ENCODE measurements around the gene UTRN.

Gene UTRN

DNA sequence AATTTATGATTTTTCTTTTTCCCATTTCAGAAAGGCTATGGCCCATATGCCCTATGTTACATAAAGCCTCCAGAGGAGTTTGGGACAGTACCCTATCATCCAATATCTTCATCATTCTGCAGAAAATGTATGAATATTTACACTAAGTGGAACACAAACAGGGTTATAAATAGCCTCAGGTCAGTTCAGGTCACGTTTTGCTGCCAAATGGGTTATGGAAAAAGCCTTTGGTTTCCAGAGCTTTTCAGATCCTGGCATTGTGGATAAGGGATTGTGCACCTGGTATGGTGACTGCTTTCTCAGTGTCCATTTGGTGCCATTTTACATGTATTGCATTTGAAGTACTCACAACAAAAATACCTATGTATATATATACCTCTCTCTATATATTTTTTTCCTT lies 29.4 kb downstream of the UTRN start:
- DNase-seq = no peak

DNA sequence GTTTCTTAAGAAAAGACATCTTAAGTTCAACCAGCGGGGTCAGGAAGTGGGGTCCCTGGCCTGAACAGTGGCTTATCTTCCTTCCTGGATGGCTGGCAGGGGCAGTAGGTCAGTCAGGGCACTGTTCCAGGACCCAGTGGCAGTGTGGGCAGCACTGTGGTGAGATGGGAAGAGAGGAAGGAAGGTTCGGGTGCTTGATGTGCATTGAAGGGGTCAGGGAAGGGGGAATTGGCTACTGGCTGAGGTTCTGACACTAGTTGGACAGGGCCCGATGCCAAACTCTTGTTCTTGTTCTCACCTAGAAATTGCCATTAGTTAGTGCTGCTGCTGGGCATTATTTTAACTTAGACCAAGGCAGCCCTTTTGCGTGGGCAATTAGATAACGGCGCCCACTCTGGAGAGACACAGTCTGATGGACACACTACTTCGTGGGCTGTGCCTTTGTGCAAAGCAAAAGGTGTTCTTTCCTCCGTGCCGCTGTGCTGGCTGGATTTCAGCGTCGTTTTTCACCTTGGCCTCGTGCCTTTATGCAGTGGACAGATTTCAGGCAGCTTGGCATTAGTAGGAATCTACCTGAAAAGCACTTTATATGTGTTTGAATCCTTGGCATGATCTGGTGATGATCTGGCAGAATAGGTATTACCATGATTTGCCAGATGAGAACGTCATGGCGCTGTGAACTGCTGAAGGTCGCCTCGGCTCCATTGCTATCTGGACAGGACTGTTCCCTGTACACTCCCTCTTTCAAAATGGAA lies 30.3 kb downstream of the UTRN start:
- DNase-seq = no peak

DNA sequence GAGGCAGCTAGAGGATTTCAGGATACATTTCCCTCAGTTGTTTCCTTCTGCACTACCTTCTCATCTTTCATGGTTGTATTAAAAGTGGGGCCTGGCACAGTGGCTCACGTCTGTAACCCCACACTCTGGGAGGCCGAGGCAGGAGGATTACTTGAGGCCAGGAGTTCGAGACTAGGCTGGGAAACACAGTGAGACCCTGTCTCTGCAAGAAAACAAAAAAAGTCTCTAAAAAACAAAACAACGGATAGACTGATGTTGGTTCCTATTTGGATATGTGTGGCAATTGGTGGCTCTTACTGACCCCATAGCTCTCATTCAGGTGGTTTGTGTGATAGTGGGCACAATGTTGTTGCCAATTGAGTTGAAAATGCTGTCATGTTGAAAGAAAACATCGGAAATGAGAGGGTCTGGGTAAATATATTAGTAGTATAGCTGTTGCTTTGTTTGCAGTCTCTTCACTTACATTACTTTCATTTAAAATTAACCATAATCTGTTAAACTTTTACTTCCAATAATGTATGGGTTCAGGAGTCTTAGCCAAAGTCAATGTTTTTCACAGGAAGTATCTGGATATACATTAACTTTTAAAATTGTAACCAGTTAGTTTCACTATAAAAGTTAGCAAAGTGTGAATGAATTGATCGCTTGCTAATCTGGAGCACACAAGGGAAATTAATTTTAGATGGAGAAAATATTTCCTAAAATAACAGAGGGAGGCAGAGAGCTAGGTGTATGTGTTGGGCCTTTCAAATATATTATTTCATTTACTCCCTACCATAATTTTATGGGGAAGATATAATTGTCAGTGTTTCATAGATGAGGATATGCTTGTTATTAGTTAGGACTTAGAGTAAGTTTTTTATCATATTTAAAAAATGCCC lies 31.1 kb downstream of the UTRN start:
- no peak for DNase-seq

GRCh38 chr6:144316862-144317195 lies 31.7 kb downstream of the UTRN start:
- DNase-seq = no peak

- no peak for DNase-seq
Observed at GRCh38 chr6:144317736-144318135, 32.6 kb downstream of the UTRN start.

GRCh38 chr6:144319211-144319610 lies 34.1 kb downstream of the UTRN start:
- DNase-seq = no peak

DNA sequence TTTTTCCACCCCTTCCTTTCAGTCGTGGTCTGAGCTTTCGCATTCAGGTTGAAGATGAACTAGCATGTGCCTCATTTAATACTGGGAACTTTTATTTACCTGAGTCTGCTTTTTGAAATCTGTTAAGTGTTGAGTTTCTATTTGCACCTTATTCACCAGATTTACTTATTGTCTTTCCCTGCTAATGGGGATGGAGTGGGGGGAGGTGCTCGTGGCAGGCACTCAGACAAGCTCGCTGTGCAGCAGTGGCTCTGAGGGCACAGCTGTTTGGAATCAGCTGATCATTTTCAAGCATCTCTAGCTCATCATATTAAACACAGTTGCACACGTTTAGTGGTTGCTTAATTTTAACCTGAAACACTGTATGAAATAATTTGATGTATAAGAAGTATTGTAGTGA lies 35.6 kb downstream of the UTRN start:
- no peak for DNase-seq

DNA sequence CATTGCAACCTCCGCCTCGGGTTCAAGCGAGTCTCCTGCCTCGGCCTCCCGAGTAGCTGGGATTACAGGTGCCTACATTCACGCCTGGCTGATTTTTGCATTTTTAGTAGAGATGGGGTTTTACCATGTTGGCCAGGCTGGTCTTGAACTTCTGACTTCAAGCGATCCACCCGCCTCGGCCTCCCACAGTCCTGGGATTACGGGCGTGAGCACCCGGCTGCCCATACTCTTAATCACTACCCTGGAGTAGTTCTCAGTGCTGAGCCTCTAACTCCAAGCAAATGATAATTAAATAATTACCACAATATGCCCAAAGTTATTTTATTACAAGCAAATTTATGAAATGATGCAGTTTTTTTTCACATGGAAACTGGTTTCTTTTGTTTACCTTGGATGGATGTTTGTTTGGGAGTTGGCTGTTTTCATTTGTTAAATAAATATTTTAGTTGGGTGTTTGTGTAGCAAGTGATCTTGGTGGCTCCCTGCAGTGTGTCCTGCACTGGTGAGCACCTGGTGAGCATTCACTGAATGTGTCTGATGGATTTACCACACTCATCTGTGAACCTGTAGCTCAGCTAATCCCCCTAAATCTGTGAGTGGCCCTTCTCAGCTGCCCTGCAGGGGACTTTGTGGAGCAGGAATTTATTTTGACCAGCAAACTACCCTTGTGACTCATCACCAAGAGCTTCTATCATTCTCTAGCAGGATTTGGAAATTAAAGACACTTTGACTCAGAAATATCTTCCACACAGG lies 36.9 kb downstream of the UTRN start:
- DNase-seq = no peak

GRCh38 chr6:144325232-144325631 lies 40.1 kb downstream of the UTRN start:
- no peak for DNase-seq

DNA sequence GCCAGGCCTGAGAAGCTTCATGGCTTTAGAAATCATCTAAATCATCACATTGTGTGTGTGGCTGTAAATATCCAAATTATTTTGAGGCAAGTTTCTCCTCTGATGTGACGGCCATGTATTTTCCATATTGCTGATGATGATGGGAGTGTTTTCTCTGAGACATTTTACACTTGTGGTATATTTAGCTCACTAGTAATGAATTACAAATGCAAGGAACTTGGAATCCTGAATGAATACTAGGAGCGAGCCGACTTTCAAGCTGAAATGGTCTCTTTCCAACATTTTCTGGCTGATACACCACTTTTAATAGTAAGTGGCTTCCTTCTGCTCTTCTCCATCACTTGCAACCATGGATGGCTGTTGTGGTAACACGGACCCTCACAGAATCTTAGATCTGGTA lies 41.3 kb downstream of the UTRN start:
- DNase-seq = no peak

DNA sequence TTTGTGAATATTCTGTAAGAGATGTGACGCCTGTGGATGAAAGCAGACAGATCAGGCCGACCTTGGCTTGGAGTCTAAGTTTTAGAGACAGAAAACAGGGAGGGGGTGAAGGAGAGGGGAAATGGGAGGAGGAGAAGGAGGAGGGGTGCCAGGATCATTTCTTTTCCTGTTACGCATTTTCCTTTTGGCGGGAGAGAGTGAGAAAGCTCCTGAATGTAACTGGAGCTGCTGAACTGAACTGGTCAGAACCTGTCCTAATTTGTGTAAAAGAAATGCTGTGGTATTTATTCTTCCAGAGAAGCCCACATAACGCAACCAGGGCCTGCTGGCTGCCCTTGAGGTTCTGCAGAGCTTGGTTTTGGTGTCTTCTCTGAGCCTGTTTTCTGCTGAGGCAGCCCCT lies 41.9 kb downstream of the UTRN start:
- DNase-seq = no peak

DNA sequence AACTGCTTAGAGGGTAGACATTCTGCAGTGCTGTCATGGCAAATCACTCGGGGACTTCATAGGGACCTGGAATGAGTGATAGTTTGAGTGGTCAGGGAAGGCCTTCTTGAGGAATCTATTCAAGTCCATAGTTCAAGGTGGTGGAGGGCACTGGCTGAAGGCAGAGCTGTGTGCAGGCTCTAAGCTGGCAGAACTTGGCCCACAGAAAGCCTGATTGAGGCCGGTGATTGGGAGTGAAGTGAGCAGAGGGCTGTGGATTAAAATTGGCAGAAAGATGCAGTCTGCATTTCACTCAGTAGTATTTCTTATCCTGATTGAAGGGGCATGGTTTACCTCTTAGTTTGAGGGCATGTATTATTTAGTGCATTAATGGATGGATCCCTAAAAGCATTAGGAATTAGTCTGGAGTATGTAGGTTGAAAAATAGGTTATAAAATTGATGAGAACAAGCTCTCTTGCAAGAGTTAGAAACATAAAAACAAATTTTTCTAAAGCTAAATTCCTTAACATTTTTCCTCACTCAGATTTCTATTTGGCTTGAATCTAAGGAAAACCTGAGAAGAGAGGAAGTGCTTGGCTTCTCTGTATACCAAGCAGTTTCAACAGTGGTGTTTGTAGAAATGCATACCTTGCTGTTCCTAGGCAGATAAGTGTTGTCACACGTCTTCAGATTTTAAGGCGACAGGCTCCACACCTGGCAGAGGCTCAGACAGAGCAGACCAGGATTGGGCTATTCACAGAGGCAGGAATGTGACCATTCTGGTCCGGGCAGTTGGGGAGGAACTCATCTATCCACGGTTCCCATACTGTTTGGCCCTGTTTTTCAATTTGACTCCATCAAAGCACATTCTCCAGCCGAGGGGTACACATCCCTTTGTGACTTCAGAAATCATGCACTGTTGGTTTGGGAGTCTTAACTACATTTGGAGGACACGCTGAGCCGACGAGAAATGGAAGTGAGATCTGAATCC lies 45.2 kb downstream of the UTRN start:
- DNase-seq = no peak

- no peak for DNase-seq
Observed at GRCh38 chr6:144331491-144331969, 46.4 kb downstream of the UTRN start.

- DNase-seq = no peak
Observed at GRCh38 chr6:144332177-144332576, 47.0 kb downstream of the UTRN start.

- DNase-seq = no peak
Observed at GRCh38 chr6:144334150-144334708, 49.1 kb downstream of the UTRN start.
